DMS53 (cell line): ENCODE data around the gene MARCHF4.

ENCODE experiments used
- DNase-seq: peaks from one replicate; lab custom pipeline; 2025; lab: John Stamatoyannopoulos, UW

MARCHF4 gene

GRCh38 chr2:216392018-216392562 is 19.8 kb upstream of the MARCHF4 start:
- DNase-seq: no peak

GRCh38 chr2:216391401-216391800 is 19.1 kb upstream of the MARCHF4 start:
- peak; percentile 11 for DNase-seq

- DNase-seq: no peak
These were observed 17.3 kb upstream of the MARCHF4 start for GRCh38 chr2:216389570-216389969.

- peak; percentile 54 for DNase-seq
These were observed 16.0 kb upstream of the MARCHF4 start for GRCh38 chr2:216388046-216388884.

- DNase-seq: no peak
These were observed 15.0 kb upstream of the MARCHF4 start for GRCh38 chr2:216387262-216387661.

GRCh38 chr2:216385478-216385877 is 13.2 kb upstream of the MARCHF4 start:
- no peak for DNase-seq

GRCh38 chr2:216384409-216384808 is 12.1 kb upstream of the MARCHF4 start:
- DNase-seq: peak; percentile 3

- DNase-seq: no peak
These were observed 7.7 kb upstream of the MARCHF4 start for GRCh38 chr2:216379977-216380376.

- DNase-seq: no peak
These were observed 3.0 kb upstream of the MARCHF4 start for GRCh38 chr2:216375286-216375685.

GRCh38 chr2:216373896-216374295 is 1.6 kb upstream of the MARCHF4 start:
- DNase-seq: no peak

GRCh38 chr2:216372761-216373291 is 543 bp upstream of the MARCHF4 start:
- no peak for DNase-seq

GRCh38 chr2:216370961-216371712 is 1.1 kb downstream of the MARCHF4 start:
- peak; percentile 49 for DNase-seq

GRCh38 chr2:216369821-216370220 is 2.5 kb downstream of the MARCHF4 start:
- no peak for DNase-seq

GRCh38 chr2:216366777-216367471 is 5.4 kb downstream of the MARCHF4 start:
- DNase-seq: no peak

GRCh38 chr2:216365518-216365917 is 6.8 kb downstream of the MARCHF4 start:
- no peak for DNase-seq

- DNase-seq: no peak
These were observed 9.1 kb downstream of the MARCHF4 start for GRCh38 chr2:216363221-216363620.

- DNase-seq: no peak
These were observed 9.6 kb downstream of the MARCHF4 start for GRCh38 chr2:216362730-216363129.

GRCh38 chr2:216355711-216356110 is 16.6 kb downstream of the MARCHF4 start:
- DNase-seq: no peak

- no peak for DNase-seq
These were observed 18.0 kb downstream of the MARCHF4 start for GRCh38 chr2:216354306-216354705.

GRCh38 chr2:216352653-216353270 is 19.5 kb downstream of the MARCHF4 start:
- no peak for DNase-seq

GRCh38 chr2:216351172-216351925 is 20.9 kb downstream of the MARCHF4 start:
- DNase-seq: no peak
